Stimulated activated CD4-positive, alpha-beta T cell treated with anti-CD3 and anti-CD28 coated beads, Interleukin-12 subunit alpha, Interleukin-12 subunit beta, amount 100 ng/mL, for 24 hours (primary cell): ENCODE data around the gene LRWD1.
A peak's percentile ranks its signal among the peaks of the same experiment; 100 is the strongest.

Experiments used
- DNase-seq, 2 experiments: peaks; one replicate each; pipeline ENCODE4 v3.0.0-alpha.2; 2020; ENCODE audit warnings: low read depth in 2 of 2

Gene LRWD1

GRCh38 chr7:102464577-102465280 lies at the start of gene LRWD1, which contains the start of gene ALKBH4:
Gene LRWD1, plus strand, starts transcription at chr7:102464984. Its CDS starts 97 bp downstream, at chr7:102465081.
Gene ALKBH4, minus strand, starts transcription at chr7:102464863. Its CDS starts 27 bp downstream, at chr7:102464836.
- peak; percentile 92 to 95 for DNase-seq

GRCh38 chr7:102415685-102416225 lies 49.0 kb upstream of the LRWD1 start:
- peak in 1 of 2 experiments; percentile 55 for DNase-seq

DNA sequence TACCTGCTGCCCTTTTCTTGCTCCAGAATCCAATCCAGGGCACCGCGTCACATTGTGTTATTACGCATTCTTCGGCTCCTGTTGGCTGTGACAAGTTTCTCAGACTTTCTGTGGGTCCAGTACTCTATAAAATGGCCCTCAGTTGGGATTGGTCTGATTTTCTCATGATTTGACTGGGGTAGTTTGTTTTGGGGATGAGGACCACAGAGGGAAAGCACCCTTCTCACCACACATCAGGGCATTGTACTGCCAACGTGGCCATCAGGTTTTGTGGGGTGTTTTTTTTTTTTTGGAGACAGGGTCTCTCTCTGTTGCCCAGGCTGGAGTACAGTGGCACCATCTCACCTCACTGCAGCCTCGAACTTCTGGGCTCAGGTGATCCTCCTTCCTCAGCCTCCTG lies 48.4 kb upstream of the LRWD1 start:
- DNase-seq: no peak

DNA sequence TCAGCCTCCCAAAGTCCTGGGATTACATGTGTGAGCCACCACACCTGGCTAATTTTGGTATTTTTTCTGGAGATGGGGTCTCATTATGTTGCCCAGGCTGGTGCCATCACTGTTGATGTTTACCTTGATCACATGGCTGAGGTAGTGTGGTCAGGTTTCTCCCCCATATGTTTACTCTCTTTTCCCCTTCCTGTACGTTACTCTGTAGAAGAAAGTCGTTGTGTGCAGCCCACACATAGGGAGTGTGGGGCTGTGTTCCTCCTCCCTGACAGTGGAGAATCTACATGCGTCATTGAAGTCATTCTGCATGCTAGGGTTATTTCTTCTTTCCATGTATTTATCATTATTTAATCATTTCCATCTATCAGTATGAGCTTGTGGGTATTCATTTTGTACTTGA lies 47.7 kb upstream of the LRWD1 start:
- DNase-seq: no peak

DNA sequence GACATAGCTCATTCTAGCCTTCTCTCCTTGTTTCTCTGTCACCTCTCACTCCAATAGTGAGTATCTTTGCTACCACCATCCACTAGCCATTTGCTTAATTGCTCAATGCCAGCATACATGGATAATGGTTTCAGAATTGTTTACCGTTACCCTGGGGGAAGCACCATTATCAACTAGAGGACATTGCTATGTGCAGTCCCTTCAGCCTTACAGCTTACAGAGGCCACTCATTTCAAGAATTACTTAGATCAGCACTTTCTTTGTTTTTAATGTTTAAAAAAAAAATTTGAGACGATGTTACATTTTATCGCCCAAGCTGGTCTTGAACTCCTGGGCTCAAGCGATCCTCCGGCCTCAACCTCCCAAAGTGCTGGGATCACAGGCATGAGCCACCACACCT lies 46.2 kb upstream of the LRWD1 start:
- no peak for DNase-seq

GRCh38 chr7:102421706-102422240 lies 43.0 kb upstream of the LRWD1 start:
- DNase-seq: no peak

- no peak for DNase-seq
Measured at GRCh38 chr7:102424129-102424551, 40.6 kb upstream of the LRWD1 start.

GRCh38 chr7:102424787-102425218 lies 40.0 kb upstream of the LRWD1 start:
- no peak for DNase-seq

DNA sequence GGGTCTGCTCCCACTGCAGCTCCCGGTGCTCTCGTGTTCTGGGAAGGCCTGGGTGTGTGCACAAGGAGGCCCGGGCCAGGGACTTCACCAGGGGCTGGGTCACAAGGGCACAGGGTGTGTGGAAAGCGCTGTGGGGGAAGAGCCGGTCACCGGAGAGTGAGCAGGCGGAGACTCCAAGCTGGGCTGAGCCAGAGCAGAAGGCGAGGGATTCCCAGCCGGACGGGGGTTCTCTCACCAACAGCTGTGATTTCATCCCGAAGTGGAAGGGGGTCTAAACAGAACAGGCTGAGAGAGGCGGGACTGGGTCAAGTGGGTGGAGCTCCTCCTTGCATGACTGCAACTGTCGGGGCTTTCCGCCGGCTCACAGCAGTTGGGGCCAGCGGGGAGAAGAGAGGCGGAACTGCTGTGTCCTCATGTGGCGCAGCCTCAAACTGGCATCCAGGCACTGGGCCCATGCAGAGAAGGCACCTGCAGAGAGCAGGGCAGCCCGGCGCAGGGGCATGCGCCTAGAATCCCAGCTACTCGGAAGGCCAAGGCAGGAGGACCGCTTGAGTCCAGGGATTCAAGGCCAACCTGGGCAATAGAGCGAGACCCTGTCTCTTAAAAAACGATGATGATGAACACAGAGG lies 39.0 kb upstream of the LRWD1 start:
- peak; percentile 65 to 70 for DNase-seq

DNA sequence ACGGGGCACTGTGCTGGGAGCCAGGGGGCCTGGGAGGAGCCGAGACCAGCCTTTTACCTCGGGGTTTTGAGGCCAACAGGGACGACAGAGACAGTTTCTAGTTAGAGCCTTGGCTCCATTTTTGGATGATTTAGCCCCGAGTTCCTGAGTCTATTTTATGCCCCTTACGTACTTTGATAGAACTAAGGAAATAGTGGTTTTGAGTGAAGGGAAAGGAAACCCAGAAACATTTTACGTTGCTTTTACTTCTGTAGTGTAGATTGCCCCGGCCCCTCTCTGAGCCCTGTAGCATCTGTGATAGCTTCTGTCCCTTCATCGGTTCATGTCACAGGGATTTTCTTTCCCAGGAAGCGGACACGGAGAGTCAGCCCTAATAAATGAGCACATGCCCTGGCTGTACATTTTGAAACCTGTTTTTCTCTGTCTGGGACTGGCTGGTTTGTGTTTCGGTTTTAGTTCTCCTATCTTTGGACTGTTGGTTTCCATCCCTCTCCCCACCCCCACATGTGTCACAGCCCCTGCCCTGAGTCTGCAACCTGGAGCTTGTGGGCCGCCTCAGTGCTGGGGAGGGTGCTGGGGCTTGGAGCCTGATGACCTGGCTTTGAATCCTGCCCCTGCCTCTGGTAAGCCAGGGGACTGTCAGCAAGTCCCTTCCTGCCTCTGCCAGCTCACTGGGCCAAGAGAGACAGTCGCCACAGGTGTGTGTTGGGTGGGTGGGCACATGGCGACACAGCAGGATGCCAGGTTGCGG lies 38.3 kb upstream of the LRWD1 start:
- peak; percentile 60 to 63 for DNase-seq

GRCh38 chr7:102427019-102427405 lies 37.8 kb upstream of the LRWD1 start:
- DNase-seq: no peak

DNA sequence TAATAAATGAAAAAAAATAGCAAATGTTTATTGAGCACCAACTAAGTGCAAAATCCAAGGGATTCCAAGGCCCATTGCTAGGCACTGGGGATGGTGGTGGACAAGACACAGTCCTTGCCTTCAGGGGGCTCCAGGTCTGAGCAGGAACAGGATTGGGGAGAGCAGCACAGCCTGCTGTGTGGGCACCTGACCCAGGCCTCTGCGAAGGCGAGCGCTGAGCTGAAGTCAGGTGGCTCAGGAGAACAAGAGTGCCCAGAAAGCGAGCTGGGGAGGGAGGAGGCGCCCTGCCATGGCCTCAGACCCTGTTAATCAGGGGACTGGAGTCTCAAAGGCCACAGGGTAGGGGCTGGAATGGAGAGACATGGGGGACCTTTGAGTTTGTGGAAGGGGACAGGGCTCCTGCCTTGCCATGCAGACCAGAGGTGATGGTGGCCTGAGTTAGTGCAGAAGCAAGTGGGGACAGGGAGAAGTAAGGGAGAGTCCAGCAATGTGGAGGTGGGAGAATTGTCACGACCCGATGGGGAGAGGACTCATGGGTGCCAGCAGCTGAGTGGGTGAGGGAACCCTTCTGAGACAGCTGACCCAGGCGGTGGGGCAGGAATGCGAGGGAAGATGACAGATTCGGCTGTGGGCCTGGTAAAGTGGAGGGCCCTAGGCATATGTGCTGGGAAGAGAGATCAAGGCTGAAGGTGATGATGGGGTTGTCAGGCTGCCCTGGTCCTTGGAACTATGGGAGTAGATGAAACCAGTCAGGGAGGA lies 35.5 kb upstream of the LRWD1 start:
- no peak for DNase-seq

- peak; percentile 32 to 41 for DNase-seq
Measured at GRCh38 chr7:102431617-102432298, 33.0 kb upstream of the LRWD1 start.

DNA sequence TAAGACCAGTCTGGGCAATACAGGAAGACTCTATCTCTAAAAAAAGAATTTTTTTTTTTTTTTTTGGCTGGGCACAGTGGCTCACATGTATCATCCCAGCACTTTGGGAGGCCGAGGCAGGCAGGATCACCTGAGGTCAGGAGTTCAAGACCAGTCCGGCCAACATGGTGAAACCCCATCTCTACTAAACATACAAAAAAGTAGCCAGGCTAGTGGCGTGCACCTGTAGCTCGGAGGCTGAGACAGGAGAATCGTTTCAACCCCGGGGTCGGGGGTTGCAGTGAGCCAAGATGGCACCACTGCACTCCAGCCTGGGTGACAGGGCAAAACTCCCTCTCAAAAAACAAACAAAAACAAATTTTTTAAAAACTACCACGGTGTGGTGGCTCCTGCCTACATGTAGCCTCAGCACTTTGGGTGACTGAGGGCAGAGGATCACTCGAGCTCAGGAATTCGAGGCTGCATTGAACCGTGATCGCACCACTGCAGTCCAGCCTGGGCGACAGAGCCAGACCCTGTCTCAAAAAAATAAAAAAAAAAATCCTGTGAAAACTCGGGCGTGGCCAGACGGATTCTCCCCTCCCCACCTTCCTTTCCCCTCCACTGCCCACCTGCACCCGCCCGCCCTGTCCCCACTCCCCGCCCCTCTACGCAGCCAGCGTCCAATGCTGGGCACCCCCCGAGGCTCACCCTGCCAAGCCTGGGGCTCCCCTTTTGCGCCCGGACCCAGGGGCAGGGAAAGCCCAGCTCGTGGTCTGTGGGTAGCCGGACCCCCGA lies 32.2 kb upstream of the LRWD1 start:
- DNase-seq: no peak

DNA sequence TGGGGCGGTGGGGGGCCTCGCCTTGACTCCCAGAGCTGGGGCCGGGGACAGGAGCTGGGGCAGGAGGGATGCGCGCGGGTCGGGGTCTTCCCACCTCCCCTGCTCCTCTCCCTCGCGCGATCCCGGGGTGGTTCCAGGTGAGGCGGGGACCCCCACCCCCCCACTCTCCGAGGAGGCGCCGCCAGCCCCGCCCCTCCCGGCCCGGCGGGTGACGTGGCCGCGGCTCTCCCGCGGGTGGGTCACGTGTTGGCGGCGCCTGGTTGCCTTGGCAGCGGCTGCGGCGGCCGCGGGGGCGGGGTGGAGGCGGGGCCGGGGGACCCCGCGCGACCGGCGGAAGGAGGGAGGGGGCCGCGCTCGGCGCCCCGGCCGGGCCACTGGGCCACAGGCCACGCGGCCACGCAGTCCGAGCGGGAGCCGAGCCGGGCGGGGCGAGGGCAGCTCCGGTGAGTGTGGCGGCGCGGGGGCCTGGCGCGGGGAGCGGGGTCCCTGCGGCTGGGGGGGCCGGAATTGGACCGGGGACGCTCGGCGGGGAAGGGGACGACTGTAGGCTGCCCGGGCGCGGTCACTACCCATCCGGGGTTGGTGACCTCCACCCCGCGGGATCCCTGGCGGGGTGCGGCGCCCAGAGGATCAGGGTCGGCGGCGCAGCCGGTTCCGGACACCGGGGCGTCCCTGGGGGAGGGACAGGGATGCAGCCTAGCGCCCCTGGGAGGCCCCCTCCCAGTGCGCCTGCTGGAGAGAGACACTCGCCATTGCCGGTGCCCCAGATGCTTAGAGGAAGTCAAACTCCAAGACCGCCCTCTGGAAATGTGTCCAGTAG lies 31.4 kb upstream of the LRWD1 start, which contains the start of gene ORAI2:
ORAI2 (plus strand) TSS at position 357 of the 820 bp plus-strand sequence. CDS start 5,382 bp downstream, outside the sequence.
- DNase-seq: peak; percentile 61 to 81

DNA sequence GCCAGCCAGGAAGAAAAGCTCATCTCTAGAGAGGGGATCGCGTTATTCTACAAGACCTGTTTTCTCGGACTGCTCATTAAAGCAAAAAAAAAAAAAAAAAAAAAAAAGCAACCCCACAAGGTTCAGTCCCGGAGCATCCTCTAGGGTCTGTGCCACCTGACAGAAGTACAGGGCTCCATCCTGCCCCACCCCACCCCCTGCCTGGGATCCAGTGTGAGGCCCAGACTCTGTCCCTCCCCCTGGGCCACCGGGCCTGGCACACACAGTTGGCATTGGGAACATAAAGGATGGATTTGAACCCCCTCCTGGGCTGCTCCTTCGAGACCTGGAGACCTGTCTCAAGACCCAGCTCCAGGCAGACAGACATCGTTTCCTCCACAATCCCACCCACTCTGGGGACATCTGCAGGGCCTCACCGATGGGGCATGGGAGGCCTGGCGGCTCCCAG lies 30.7 kb upstream of the LRWD1 start:
- no peak for DNase-seq

DNA sequence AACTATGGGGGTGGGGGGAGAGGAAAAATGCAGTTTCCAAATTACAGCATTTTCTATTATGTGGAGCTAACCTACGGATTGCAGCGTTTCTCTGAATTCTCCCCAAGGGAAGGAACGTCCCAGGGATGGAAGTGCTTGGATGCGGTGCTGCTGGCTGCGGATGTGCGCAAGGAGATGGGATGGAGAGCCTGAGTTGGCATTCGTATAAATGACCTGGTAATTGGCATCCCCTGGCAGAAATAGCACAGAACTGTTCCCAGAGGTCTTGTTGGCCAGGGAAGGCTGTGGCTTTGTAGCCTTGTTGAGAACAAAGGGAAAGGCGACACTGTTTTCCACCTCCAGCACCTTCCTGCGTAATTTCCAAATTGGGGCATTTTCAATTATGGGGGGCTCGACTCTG lies 28.7 kb upstream of the LRWD1 start:
- DNase-seq: no peak

DNA sequence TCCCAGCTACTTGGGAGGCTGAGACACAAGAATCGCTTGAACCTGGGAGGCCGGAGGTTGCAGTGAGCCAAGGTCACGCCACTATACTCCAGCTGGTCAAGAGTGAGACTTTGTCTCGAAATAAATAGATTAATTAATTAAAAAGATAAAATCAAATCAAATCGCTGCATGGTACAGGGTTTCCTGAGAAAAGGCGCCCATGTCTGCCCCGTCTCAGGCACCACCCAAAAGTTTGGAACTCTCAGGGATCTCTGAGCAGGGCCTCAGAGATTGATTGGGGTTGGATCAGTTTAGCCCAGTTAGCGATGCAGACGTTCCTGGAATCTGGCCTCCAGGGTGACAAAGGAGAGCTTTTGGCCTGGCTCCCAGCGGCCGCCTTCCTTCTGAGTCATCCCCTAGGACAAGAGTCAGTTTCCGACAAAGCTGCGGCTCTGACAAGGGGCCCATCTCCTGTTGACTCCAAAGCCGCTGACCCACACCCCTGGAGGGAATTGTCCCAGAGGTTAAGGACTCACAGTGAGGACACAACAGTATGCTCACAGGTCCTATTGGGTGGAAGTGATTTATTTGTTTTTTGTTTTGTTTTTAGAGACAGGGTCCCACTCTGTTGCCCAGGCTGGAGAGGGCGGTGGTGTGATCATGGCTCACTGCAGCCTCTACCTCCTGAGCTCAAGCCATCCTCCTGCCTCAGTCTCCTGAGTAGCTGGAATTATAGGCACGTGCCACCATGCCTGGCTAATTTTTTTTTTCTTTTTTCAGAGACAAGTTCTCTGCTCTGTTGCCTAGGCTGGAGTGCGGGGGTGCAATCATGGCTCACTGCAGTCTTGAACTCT lies 24.6 kb upstream of the LRWD1 start:
- DNase-seq: no peak
